ENCODE data around the gene DHCR7.

GRCh38 chr11:71387784-71388636 is 60.2 kb downstream of the DHCR7 start:
- no peak for TF ChIP-seq CTCF (IDR thresholded peaks at IDR 0.05)
- TF ChIP-seq POLR2A (IDR thresholded peaks at IDR 0.05), result no peak

Data from uterus (tissue), 2 donors.